Neural crest cell (in vitro differentiated cells): Measurements from ENCODE around the gene LCE6A. TPM values are rescaled to one million over a fixed set of nuclear protein-coding genes. Genes with fewer than 3 reads are reported as not detected.

Experiments used
- DNase-seq: peaks from one replicate; pipeline ENCODE4 v3.0.0; 2021; ENCODE audit warnings: low read depth, mixed read lengths, low spot score
- H3K27ac Mint-ChIP-seq: one replicate; pipeline ENCODE4 v1.8.0; 2021; ENCODE audit warnings: mild to moderate bottlenecking, mixed read lengths; ENCODE audit not compliant: unreplicated experiment
- H3K27me3 Mint-ChIP-seq: 2 replicates; pipeline ENCODE4 v1.8.0; 2021; ENCODE audit warnings: low read depth, mild to moderate bottlenecking, mixed read lengths
- H3K36me3 Mint-ChIP-seq: 2 replicates; pipeline ENCODE4 v1.8.0; 2021; ENCODE audit warnings: low read depth, mild to moderate bottlenecking, mixed read lengths
- H3K4me1 Mint-ChIP-seq: 2 replicates; pipeline ENCODE4 v1.8.0; 2021; ENCODE audit warnings: mixed read lengths
- H3K4me3 Mint-ChIP-seq: one replicate; pipeline ENCODE4 v1.8.0; 2021; ENCODE audit warnings: mild to moderate bottlenecking, mixed read lengths
- H3K9me3 Mint-ChIP-seq: 2 replicates; pipeline ENCODE4 v1.8.0; 2021; ENCODE audit warnings: mixed read lengths
- total RNA-seq: library from RNA; stranded (reverse); gene quantifications from 2 replicates; pipeline ENCODE4 v1.2.1, GENCODE V29; 2021
- TF ChIP-seq, protein P1 (sequence below): fragments of 200-600 bp; sonication (generic); conservative IDR thresholded peaks from 2 replicates; pipeline ENCODE4 v1.5.0; 2021; ENCODE audit warnings: antibody characterized with exemption, mild to moderate bottlenecking

LCE6A gene
- total RNA-seq, 1 donor from 2014 or later = not detected

DNA sequence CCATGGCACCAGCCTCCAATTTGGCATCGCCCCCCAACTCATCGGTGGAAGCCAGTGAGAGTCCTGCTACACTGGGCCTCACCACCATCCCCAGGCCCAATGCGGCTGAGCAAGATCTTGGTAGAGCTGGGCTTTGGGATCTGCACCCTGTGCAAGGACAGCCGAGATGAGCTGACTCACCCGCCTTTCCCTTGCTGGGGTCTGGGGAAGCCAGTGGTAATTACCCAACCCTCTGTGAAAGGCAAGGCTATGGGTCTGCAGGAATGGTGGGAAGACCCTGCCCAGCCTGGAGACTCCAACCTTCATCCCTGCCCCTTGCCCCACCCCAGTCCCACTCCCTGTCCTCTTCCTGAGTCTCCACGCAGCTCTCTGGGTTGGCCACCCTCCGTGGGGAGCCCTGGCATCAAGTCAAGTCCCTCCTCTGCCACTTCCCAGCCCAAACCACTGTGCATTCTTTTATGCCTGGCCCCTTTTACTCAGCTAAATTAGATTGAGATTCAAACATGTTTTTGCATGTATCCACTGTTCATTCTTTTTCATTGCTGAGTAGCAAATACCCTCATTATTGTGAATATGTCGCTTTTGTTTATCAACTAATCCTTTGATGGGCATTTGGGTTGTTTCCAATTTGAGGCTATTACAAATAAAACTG lies 44.2 kb downstream of the LCE6A start:
- H3K4me1 Mint-ChIP-seq = no peaks in the 10 kb centered on the region
- H3K36me3 Mint-ChIP-seq = no peaks in the 10 kb centered on the region
- H3K9me3 Mint-ChIP-seq = peaks cover 5% of the 10 kb centered on the region
- TF ChIP-seq, protein P1, sequence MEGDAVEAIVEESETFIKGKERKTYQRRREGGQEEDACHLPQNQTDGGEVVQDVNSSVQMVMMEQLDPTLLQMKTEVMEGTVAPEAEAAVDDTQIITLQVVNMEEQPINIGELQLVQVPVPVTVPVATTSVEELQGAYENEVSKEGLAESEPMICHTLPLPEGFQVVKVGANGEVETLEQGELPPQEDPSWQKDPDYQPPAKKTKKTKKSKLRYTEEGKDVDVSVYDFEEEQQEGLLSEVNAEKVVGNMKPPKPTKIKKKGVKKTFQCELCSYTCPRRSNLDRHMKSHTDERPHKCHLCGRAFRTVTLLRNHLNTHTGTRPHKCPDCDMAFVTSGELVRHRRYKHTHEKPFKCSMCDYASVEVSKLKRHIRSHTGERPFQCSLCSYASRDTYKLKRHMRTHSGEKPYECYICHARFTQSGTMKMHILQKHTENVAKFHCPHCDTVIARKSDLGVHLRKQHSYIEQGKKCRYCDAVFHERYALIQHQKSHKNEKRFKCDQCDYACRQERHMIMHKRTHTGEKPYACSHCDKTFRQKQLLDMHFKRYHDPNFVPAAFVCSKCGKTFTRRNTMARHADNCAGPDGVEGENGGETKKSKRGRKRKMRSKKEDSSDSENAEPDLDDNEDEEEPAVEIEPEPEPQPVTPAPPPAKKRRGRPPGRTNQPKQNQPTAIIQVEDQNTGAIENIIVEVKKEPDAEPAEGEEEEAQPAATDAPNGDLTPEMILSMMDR = no peak
- DNase-seq = no peak
- no peaks in the 10 kb centered on the region for H3K27me3 Mint-ChIP-seq
- H3K27ac Mint-ChIP-seq = no peak overlapping the region
- H3K4me3 Mint-ChIP-seq = no peak overlapping the region

DNA sequence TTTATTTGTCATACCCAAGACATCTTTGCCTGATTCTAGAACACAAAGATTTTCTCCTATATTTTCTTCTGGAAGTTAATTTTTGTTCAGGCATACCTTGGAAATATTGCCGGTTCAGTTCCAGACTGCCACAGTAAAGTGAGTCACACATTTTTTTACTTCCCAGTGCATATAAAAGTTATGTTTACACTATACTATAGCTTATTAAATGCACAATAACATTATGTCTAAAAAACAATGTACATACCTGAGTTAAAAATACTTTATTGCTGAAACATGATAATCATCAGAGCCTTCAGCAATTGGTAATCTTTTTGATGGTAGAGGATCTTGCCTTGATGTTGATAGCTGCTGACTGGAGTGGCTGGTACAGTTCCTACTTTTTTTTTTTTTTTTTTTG lies 45.5 kb downstream of the LCE6A start:
- Mint-ChIP-seq H3K36me3 (no peaks in the 10 kb centered on the region), H3K4me3 (no peak overlapping the region), H3K27me3 (no peaks in the 10 kb centered on the region), H3K4me1 (no peaks in the 10 kb centered on the region), H3K9me3 (peaks cover 5% of the 10 kb centered on the region), H3K27ac (no peak overlapping the region)
- TF ChIP-seq, protein P1 = no peak
- DNase-seq = no peak

Other genes starting within 250 kb of the LCE6A start
- not detected in 2 replicates for gene LCE3C, start 242.6 kb upstream of the LCE6A start, total RNA-seq
- not detected in 2 replicates for gene LCE3B, start 229.0 kb upstream of the LCE6A start, total RNA-seq
- gene LCE3A, start 219.8 kb upstream of the LCE6A start, total RNA-seq = not detected in 2 replicates
- not detected in 2 replicates for gene LCE2D, start 179.5 kb upstream of the LCE6A start, total RNA-seq
- not detected in 2 replicates for gene LCE2C, start 167.6 kb upstream of the LCE6A start, total RNA-seq
- gene LCE2B, start 156.7 kb upstream of the LCE6A start, total RNA-seq = not detected in 2 replicates
- gene LCE2A, start 144.5 kb upstream of the LCE6A start, total RNA-seq = not detected in 2 replicates
- not detected in 2 replicates for gene LCE4A, start 134.7 kb upstream of the LCE6A start, total RNA-seq
- gene KPRP, start 84.8 kb upstream of the LCE6A start, total RNA-seq = not detected in 2 replicates
- gene LCE1F, start 67.7 kb upstream of the LCE6A start, total RNA-seq = not detected in 2 replicates
- not detected in 2 replicates for gene LCE1E, start 56.6 kb upstream of the LCE6A start, total RNA-seq
- not detected in 2 replicates for gene LCE1D, start 46.1 kb upstream of the LCE6A start, total RNA-seq
- not detected in 2 replicates for gene LCE1C, start 36.2 kb upstream of the LCE6A start, total RNA-seq
- gene LCE1B, start 30.9 kb upstream of the LCE6A start, total RNA-seq = not detected in 2 replicates
- not detected in 2 replicates for gene LCE1A, start 15.4 kb upstream of the LCE6A start, total RNA-seq
- gene LCE7A, start 17.1 kb downstream of the LCE6A start, total RNA-seq = not detected in 2 replicates
- not detected in 2 replicates for gene SMCP, start 35.5 kb downstream of the LCE6A start, total RNA-seq
- not detected in 2 replicates for gene IVL, start 65.7 kb downstream of the LCE6A start, total RNA-seq
- gene SPRR5, start 104.3 kb downstream of the LCE6A start, total RNA-seq = not detected in 2 replicates
- not detected in 2 replicates for gene SPRR4, start 127.8 kb downstream of the LCE6A start, total RNA-seq
- gene SPRR1A, start 141.2 kb downstream of the LCE6A start, total RNA-seq = not detected in 2 replicates
- not detected in 2 replicates for gene SPRR3, start 158.9 kb downstream of the LCE6A start, total RNA-seq
- not detected in 2 replicates for gene SPRR1B, start 188.3 kb downstream of the LCE6A start, total RNA-seq
- not detected in 2 replicates for gene SPRR2D, start 198.3 kb downstream of the LCE6A start, total RNA-seq
- not detected in 2 replicates for gene SPRR2A, start 214.7 kb downstream of the LCE6A start, total RNA-seq
- gene SPRR2B, start 228.8 kb downstream of the LCE6A start, total RNA-seq = not detected in 2 replicates